GM19035 (cell line): ENCODE results near the gene SH3TC1.

ENCODE experiments used
- ATAC-seq: cut with Tn5 transposase; IDR thresholded peaks from one replicate; pipeline ENCODE4 v1.9.1; 2021; ENCODE audit not compliant: unreplicated experiment

SH3TC1 gene

DNA sequence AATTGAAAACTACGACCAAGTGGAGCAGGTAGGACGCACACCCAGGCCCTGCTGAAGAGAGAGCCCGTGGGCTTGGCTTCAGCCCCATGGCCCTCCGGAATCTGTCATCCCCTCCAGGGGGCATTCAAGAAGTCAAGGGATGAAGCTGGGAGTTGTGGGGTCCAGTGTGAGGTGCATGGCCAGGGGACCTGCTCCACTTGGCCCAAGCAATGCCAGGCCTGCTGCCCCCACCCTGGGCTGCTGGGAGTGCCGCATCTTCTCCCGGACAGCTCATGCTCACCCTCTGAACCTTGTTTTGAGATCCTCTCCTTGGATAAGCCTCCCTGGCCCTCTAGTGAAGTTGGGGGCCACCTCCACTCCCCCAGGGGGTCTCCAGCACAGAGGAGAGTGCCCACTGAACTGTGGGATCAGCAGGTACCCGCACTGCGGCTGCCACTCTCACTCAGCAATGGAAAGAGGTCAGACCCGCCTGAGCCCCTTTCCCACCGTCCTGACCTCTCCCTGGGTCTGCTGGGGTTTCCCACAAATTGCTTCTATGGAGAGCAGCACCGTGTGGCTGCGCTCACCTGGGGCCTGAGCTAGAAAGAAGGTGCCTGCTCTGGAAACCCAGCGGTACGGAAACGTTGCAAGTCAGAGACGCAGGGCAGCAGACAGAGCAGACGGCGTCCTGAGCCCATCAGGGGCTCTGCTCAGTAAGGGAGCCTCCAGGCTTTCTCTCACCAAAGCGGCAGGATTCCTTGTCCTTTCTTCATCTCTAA, 35.5 kb upstream of the SH3TC1 start:
- ATAC-seq: no peak

- no peak for ATAC-seq
These were observed 34.9 kb upstream of the SH3TC1 start for GRCh38 chr4:8164194-8164565.

DNA sequence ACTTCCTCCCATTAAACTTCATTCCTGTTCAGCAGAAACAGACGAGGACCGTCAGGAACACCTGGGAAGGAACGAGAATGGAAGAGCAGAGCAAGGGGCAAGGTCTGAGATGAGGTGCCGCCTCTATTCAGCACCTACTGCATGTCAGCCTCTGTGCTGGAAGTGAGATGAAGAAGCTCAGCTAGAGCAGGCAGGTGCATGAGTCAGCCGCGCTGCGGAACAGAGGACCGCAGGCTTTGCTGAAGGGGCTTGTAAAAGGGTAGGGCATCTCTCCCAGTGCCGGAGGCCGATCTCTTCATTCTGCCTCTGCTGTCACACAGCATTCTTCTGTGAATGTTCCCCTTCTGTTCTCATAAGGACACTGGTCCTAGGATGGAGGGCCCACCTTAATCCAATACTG, 34.4 kb upstream of the SH3TC1 start:
- no peak for ATAC-seq

GRCh38 chr4:8165374-8165896, 33.7 kb upstream of the SH3TC1 start:
- ATAC-seq: no peak

- ATAC-seq: no peak
These were observed 31.8 kb upstream of the SH3TC1 start for GRCh38 chr4:8167291-8167690.

GRCh38 chr4:8167815-8168214, 31.3 kb upstream of the SH3TC1 start:
- no peak for ATAC-seq

- ATAC-seq: no peak
These were observed 30.9 kb upstream of the SH3TC1 start for GRCh38 chr4:8168232-8168631.

- no peak for ATAC-seq
These were observed 30.1 kb upstream of the SH3TC1 start for GRCh38 chr4:8168832-8169598.

DNA sequence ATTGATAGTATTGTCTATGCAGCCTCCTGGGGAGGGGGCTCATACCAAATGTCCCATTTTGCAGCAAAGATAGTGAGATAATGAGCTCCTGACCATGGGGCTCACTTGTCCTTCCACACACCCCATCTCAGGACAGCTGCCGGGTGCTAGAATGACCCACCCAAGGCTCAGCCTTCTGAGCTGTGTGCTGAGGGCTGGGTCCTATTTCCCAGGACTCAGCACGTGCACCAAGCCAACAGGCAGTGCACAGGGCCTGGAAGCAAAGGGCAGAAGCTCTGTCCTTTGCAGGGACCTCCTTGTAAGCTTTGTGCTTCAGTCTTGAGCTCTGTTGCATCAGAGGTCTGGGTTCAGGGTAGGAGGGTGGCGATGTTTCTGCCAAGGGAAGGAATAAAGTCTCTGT, 29.3 kb upstream of the SH3TC1 start:
- no peak for ATAC-seq

GRCh38 chr4:8170341-8170740, 28.7 kb upstream of the SH3TC1 start:
- no peak for ATAC-seq

- ATAC-seq: no peak
These were observed 27.8 kb upstream of the SH3TC1 start for GRCh38 chr4:8171266-8171665.

DNA sequence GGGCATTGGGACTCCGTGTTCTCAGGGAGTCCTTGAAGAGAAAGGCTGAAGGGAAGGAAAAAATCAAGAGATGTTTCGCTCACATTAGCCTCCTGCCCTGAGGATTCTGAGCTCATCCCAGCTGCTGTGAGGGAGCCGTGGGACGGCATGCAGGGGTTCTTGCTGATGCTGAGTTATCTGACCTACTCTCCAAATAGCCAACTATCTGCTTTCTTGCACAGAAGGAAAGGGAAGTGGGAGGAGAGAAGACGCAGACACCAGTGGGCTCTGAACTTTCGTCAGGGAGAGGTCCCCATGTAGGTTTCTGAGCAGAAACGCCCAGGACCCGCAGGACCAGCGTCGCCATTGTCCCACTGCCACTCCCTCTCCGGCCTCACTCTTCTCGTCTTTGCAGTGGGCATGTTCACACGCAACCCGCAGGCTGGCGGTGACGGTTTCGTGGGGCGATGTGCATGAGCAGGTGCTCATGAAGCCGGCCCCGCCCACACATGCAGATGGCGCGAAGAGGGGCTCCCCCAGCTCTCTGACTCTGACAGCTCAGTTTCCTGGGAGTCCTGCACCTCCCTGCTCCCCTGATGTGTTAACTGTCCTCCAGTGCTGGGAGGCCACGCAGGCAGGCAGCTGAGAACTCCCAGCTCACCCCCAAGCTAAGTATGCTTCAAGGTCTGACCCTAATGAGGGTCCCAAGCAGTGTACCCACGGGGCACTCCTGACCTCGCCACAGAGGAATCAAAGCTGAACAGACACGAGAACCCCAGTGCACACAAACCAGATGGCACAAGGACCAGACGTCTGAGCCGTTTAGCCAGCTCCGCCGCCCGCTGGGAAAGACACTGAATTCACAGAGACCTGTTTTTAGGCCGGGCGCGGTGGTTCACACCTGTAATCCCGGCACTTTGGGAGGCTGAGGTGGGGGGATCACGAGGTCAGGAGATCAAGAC, 26.8 kb upstream of the SH3TC1 start:
- ATAC-seq: peak; percentile 72

GRCh38 chr4:8173492-8174242, 25.4 kb upstream of the SH3TC1 start:
- no peak for ATAC-seq

GRCh38 chr4:8174970-8175369, 24.1 kb upstream of the SH3TC1 start:
- ATAC-seq: no peak

GRCh38 chr4:8175686-8176085, 23.4 kb upstream of the SH3TC1 start:
- ATAC-seq: no peak

DNA sequence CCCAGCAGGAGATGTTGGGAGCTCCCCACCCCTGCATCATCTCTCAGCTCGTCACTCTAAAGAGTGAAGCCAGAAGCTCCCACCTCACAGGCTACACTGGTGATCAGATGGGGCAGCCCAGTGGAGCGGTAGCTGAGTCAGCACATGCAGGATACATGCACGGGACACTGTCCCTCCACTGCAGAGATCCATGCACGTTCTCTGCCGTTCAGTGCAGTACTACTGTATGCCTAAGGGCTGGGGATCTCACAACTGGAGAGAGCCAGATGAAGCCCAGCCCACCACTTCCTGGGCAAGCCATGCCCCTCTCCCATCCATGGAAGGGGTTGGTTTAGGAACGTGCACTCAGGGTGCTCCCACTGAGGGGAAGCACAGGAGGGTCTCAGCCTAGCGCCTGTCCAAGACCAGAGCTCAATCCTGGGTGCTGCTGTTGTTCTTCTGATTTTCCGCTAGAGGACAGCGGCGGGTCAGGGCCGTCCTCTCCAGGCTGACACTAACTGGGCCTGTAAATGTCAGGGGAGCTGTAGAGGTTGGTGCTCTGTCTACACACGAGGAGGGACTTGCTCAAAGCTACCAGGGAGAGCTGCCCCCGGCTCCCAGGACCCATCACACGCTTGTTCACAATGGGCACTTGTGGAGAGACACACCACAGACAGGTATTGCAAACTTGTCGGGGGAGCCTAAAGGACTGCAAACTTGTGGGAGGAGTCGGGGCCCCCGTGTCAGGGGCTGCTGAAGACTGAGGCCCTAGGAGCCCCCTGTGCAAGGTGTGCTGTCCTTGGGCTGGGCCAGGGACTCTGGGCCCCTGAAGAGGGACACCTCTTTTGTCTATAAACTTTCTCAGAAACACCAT, 22.3 kb upstream of the SH3TC1 start:
- peak; percentile 82 for ATAC-seq

DNA sequence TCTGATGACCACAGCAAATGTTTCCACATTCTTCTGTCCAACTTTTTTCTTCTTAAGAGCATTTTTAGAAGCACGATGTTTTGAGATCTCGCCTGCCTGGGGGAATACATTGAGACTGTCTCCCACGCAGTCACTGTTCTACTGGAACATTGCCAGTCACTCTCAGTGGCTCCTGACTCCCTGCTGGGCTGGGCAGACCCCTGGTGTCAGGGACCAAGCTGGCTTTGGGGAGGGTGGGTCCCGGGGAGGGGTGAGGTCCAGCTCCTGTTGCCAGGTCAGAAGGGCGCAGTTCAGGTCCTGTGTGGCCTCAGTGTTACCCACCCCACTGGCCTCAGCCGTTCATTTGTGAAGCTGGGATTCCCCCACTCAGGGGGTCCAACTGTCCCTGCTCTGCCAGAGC, 21.5 kb upstream of the SH3TC1 start:
- no peak for ATAC-seq

- ATAC-seq: no peak
These were observed 21.1 kb upstream of the SH3TC1 start for GRCh38 chr4:8177956-8178355.

GRCh38 chr4:8179074-8179473, 20.0 kb upstream of the SH3TC1 start:
- ATAC-seq: no peak

DNA sequence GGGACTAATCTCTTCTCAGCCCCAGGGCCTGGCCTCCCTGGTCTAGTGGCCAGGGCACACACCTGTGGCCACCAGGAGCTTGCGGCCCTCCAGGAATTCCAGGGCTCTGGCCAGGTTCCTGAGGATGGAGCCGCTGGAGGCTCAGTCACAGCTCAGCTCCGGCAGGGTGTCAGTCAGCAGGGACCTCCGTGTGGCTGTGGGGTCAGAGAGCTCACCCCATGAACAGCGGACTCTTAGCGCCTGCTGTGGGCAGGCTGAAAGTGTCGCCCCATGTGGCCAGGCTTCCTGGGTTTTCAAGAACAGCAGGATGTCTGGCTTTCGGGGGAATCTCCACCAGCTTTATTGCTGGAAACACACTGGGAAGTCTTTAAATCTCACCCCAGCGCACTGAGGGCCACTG, 19.3 kb upstream of the SH3TC1 start:
- ATAC-seq: no peak
